ENCODE results near the gene DPP7. TPM values are rescaled to one million over a fixed set of nuclear protein-coding genes. Genes with fewer than 3 reads are reported as not detected.
A peak's percentile ranks its signal among the peaks of the same experiment; 100 is the strongest.

Gene DPP7
- total and polyA plus RNA-seq, 9 of the 15 experiments (the other 6 are each of a cell fraction or from before 2014, with no cell fraction given) = 0.99 to 365 (median 132) TPM

DNA sequence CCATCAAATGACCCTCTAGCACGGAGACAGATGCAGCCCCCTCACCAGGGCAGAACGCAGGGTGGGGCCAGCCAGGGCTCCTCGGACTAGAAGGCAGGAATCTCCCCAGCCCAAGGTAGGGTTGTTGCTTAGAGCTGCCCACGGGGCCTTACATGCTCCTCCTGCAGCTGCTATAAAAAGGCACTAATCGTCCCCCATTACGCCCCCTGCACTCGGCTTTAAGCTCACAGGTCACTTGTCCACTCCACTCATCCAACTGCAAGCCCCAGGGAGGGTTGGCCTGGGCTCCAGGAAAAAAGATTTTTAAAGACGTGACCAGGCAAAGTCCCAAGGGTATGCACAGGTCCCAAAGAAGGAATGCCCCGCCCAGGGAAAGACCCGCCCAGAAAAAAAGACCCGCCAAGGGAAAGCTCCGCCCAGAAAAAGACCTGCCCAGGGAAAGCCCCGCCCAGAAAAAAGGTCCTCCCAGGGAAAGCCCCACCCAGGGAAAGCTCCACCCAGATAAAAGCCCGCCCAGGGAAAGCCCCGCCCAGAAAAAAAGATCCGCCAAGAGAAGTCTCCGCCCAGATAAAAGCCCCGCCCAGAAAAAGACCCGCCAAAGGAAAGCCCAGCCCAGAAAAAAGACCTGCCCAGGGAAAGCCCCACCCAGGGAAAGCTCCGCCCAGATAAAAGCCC lies 35.5 kb upstream of the DPP7 start:
- intact Hi-C loops (cut with micrococcal nuclease) = loop anchor here (2.0 kb wide), 2 partner anchors 21 to 63 kb away; partner anchors contain the start of gene MAN1B1
- no peak for FAIRE-seq
- Histone ChIP-seq H3K27ac (ENCODE audit: extremely low read depth, low read depth, low read length) (peak overlapping the region; percentile 54), H3K79me2 (ENCODE audit: control insufficient read depth, insufficient read depth, low read length) (no peaks in the 10 kb centered on the region), H3K9me1 (ENCODE audit: control insufficient read depth, insufficient read depth, low read length) (no peaks in the 10 kb centered on the region), H4K20me1 (replicated peaks; ENCODE audit: control insufficient read depth, insufficient read depth, low read length) (no peaks in the 10 kb centered on the region), H3K36me3 (ENCODE audit: control insufficient read depth, insufficient read depth, low read length) (no peaks in the 10 kb centered on the region), H2AFZ (ENCODE audit: low read depth, low read length) (peak overlapping the region; percentile 77), H3K4me2 (ENCODE audit: insufficient read depth, low read length) (peak overlapping the region; percentile 71), H3K9me3 (replicated peaks; ENCODE audit: control insufficient read depth, insufficient read depth, low read depth, low read length) (no peaks in the 10 kb centered on the region; the same call in 1 of the 2 replicates), H3K9ac (ENCODE audit: insufficient read depth in 1 of 2, low read depth in 2 of 2, low read length in 2 of 2) (peak overlapping the region; percentile 30 to 92; a peak in 3 of 4 replicates), H3K4me3 (peak overlapping the region; percentile 22), H3K4me1 (replicated peaks in 1 of 2; ENCODE audit: control insufficient read depth in 2 of 2, insufficient read depth in 2 of 2, low read length in 2 of 2) (peaks cover 8 to 52% of the 10 kb centered on the region in 2 experiments; a peak in 3 of 5 replicates), H3K27me3 (ENCODE audit: control insufficient read depth in 2 of 2, insufficient read depth in 2 of 2, low read length in 2 of 2) (no peaks in the 10 kb centered on the region)
- ATAC-seq = peak; percentile 70
- BruUV-seq (replicated peaks) = no TSS peak
- ChIA-PET POLR2A (interaction anchor here (0.6 to 3.4 kb wide), 12 partner anchors 9 to 787 kb away, joined by 3 to 22 read pairs (median 4); partner anchors contain the start of genes DPP7, GRIN1 and TUBB4B), CTCF (ENCODE audit: low intra/inter-chr PET ratio) (interaction anchor here (0.6 kb wide), 1 partner anchor 28 kb away, joined by 3 read pairs; no protein-coding TSS in a partner anchor)
- in situ Hi-C loops (cut with MboI) = no loop called here
- peak; percentile 93 to 98 (median 96) for DNase-seq (ENCODE audit: extremely low read depth in 1 of 4, low spot score in 3 of 4)
- 5% methylated on average over 19 of the region's 20 CpGs for WGBS (ENCODE audit: insufficient coverage, low coverage, missing lambda C conversion rate)
- TF ChIP-seq HDAC3 (IDR thresholded peaks at IDR 0.05; ENCODE audit: borderline replicate concordance, partially characterized antibody) (no peak), CREBBP (IDR thresholded peaks at IDR 0.05; ENCODE audit: low read depth, low read length) (no peak), NRF1 (conservative IDR thresholded peaks at IDR 0.05 in 1 of 2, IDR thresholded peaks at IDR 0.05 in 1 of 2) (peak; percentile 80; a peak in 3 of 4 replicates), KDM1A (IDR thresholded peaks at IDR 0.05) (no peak), ZNF384 (IDR thresholded peaks at IDR 0.05; ENCODE audit: low read depth, low read length) (peak; percentile 77), MBD2 (IDR thresholded peaks at IDR 0.05; ENCODE audit: borderline replicate concordance, low read depth) (no peak), E2F3 (CRISPR knock-in tag; IDR thresholded peaks at IDR 0.05) (0 out of 2 replicates have a peak, but pooled peaks have one; percentile 45), POLR2G (IDR thresholded peaks at IDR 0.05; ENCODE audit: low read depth, low read length) (no peak), MTA3 (IDR thresholded peaks at IDR 0.05; ENCODE audit: borderline replicate concordance) (no peak), IRF2 (CRISPR knock-in tag; IDR thresholded peaks at IDR 0.05) (no peak), ZNF121 (CRISPR knock-in tag; conservative IDR thresholded peaks at IDR 0.05) (no peak), ZNF124 (CRISPR knock-in tag; IDR thresholded peaks at IDR 0.05) (no peak)
- TF ChIP-seq, protein P1, sequence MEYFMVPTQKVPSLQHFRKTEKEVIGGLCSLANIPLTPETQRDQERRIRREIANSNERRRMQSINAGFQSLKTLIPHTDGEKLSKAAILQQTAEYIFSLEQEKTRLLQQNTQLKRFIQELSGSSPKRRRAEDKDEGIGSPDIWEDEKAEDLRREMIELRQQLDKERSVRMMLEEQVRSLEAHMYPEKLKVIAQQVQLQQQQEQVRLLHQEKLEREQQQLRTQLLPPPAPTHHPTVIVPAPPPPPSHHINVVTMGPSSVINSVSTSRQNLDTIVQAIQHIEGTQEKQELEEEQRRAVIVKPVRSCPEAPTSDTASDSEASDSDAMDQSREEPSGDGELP (CRISPR knock-in tag; IDR thresholded peaks at IDR 0.05; ENCODE audit: borderline replicate concordance) = 0 out of 2 replicates have a peak, but pooled peaks have one; percentile 24
- TF ChIP-seq, protein P2, sequence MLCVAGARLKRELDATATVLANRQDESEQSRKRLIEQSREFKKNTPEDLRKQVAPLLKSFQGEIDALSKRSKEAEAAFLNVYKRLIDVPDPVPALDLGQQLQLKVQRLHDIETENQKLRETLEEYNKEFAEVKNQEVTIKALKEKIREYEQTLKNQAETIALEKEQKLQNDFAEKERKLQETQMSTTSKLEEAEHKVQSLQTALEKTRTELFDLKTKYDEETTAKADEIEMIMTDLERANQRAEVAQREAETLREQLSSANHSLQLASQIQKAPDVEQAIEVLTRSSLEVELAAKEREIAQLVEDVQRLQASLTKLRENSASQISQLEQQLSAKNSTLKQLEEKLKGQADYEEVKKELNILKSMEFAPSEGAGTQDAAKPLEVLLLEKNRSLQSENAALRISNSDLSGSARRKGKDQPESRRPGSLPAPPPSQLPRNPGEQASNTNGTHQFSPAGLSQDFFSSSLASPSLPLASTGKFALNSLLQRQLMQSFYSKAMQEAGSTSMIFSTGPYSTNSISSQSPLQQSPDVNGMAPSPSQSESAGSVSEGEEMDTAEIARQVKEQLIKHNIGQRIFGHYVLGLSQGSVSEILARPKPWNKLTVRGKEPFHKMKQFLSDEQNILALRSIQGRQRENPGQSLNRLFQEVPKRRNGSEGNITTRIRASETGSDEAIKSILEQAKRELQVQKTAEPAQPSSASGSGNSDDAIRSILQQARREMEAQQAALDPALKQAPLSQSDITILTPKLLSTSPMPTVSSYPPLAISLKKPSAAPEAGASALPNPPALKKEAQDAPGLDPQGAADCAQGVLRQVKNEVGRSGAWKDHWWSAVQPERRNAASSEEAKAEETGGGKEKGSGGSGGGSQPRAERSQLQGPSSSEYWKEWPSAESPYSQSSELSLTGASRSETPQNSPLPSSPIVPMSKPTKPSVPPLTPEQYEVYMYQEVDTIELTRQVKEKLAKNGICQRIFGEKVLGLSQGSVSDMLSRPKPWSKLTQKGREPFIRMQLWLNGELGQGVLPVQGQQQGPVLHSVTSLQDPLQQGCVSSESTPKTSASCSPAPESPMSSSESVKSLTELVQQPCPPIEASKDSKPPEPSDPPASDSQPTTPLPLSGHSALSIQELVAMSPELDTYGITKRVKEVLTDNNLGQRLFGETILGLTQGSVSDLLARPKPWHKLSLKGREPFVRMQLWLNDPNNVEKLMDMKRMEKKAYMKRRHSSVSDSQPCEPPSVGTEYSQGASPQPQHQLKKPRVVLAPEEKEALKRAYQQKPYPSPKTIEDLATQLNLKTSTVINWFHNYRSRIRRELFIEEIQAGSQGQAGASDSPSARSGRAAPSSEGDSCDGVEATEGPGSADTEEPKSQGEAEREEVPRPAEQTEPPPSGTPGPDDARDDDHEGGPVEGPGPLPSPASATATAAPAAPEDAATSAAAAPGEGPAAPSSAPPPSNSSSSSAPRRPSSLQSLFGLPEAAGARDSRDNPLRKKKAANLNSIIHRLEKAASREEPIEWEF (CRISPR knock-in tag; IDR thresholded peaks at IDR 0.05) = no peak
- TF ChIP-seq, protein P3, sequence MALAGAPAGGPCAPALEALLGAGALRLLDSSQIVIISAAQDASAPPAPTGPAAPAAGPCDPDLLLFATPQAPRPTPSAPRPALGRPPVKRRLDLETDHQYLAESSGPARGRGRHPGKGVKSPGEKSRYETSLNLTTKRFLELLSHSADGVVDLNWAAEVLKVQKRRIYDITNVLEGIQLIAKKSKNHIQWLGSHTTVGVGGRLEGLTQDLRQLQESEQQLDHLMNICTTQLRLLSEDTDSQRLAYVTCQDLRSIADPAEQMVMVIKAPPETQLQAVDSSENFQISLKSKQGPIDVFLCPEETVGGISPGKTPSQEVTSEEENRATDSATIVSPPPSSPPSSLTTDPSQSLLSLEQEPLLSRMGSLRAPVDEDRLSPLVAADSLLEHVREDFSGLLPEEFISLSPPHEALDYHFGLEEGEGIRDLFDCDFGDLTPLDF (CRISPR knock-in tag; IDR thresholded peaks at IDR 0.05) = peak; percentile 47; the same call in 1 of the 2 replicates

Measured in K562 (cell line).